Right lobe of liver (tissue), 6 donors: ENCODE results near the gene DKKL1. TPM values are rescaled to one million over a fixed set of nuclear protein-coding genes. Genes with fewer than 3 reads are reported as not detected.
"Not testable (repeated sequence)": the region's sequence is repeated elsewhere in the genome, so short reads cannot be mapped to it uniquely, and the experiment has no call there.

ENCODE experiments used
- ATAC-seq, 4 donors: fragments of 200-7000 bp; cut with Tn5 transposase; one replicate each; pipeline ENCODE4 v1.9.1; 2020; ENCODE audit warnings: mild to moderate bottlenecking in 4 of 4, moderate library complexity in 4 of 4
- DNase-seq, 3 donors: peaks; one replicate each; pipeline ENCODE4 v3.0.0-alpha.2; 2020
- H3K27ac ChIP-seq, 3 donors: fragments of 200-600 bp; one replicate each; pipeline ENCODE4 v1.8.0; 2022
- H3K27me3 ChIP-seq, 2 donors: fragments of 200-600 bp; one replicate each; pipeline ENCODE4 v1.8.0; 2022
- H3K36me3 ChIP-seq, 4 donors: fragments of 200-600 bp; sonication (generic) in 1 of 4; one replicate each; pipeline versions ENCODE4 v1.5.1 to v1.8.0; 2017 to 2022; ENCODE audit warnings: control low read depth in 1 of 4
- H3K4me1 ChIP-seq, 4 donors: fragments of 200-600 bp; sonication (generic) in 1 of 4; one replicate each; pipeline versions ENCODE4 v1.5.1 to v1.8.0; 2017 to 2022; ENCODE audit warnings: control low read depth in 1 of 4
- H3K4me3 ChIP-seq, 3 donors: fragments of 200-600 bp; one replicate each; pipeline ENCODE4 v1.8.0; 2022
- H3K9me3 ChIP-seq, 4 donors: fragments of 200-600 bp; sonication (generic) in 1 of 4; one replicate each; pipeline versions ENCODE4 v1.5.1 to v1.8.0; 2017 to 2022; ENCODE audit warnings: control low read depth in 1 of 4
- CTCF ChIP-seq, 4 donors: fragments of 200-600 bp in 3 of 4; fragments of 450-650 bp in 1 of 4; IDR thresholded peaks; one replicate each; pipeline versions ENCODE4 v1.5.1 to v1.8.0; 2016 to 2022; ENCODE audit warnings: antibody characterized with exemption in 4 of 4, mild to moderate bottlenecking in 2 of 4
- POLR2A ChIP-seq: fragments of 450-650 bp; IDR thresholded peaks from one replicate; pipeline ENCODE4 v1.6.1; 2017; ENCODE audit warnings: antibody characterized with exemption, mild to moderate bottlenecking
- WGBS: methylation state at CpG from one replicate; pipeline ENCODE4 v1.1.6; 2018; ENCODE audit warnings: low coverage, low lambda C conversion rate; ENCODE audit not compliant: insufficient coverage; ENCODE audit errors: missing lambda C conversion rate; 5-methylcytosine and 5-hydroxymethylcytosine counted together
- intact Hi-C, 2 donors: fragments of 100-400 bp; cut with DNase I; formaldehyde crosslinking; loops; one replicate each; pipeline versions ENCODE4 v1.11.2 to v1.14.1; 2022
- total RNA-seq, 6 experiments: library from RNA; depleted of rRNA in 2 of 6; stranded (reverse); fragments of >200 nt in 2 of 6; fragmentation: NEBNext Ultra II Directional in 3 of 6; extraction: Animal tissue kit (Norgen Biotek cat#: 25700) in 3 of 6; gene quantifications; one replicate each; pipeline versions ENCODE4 v1.1.0 to v1.2.4, GENCODE V29; 2016 to 2023
- donor health status: DM: no; HTN: yes; CAD: no.
- donor health status: DM: no; HTN: no; CAD: no.
- donor health status: DM: no; HTN: no; CAD: no.
- donor health status: DM: no; HTN: yes; CAD: no.
- donor health status: DM: no; HTN: yes; CAD: no.

Gene DKKL1
- total RNA-seq, 6 experiments from 2014 or later, result not detected

GRCh38 chr19:49324801-49325576 lies 38.7 kb upstream of the DKKL1 start, which contains the start of gene SLC6A16:
TSS of gene SLC6A16 (minus strand) at chr19:49325191. CDS start at chr19:49311347, 13,844 bp downstream.
- no peaks in the 10 kb centered on the region for H3K9me3 ChIP-seq
- no peak for TF ChIP-seq CTCF (IDR thresholded peaks at IDR 0.05)
- TF ChIP-seq POLR2A, result no peak
- no peaks in the 10 kb centered on the region for H3K4me1 ChIP-seq
- peaks cover 0 to 3% (median under 1%) of the 10 kb centered on the region in 4 donors for H3K36me3 ChIP-seq
- H3K4me3 ChIP-seq, result no peak within 1 kb of the TSS
- ATAC-seq (peak in 1 of 4 donors; percentile 30), DNase-seq (no peak)
- intact Hi-C loops, result no loop called here
- H3K27ac ChIP-seq, result no peak within 1 kb of the TSS
- H3K27me3 ChIP-seq, result no peaks in the 10 kb centered on the region
- WGBS, result 88% methylated on average over 13 of the region's 38 CpGs

GRCh38 chr19:49325756-49326155 lies 37.9 kb upstream of the DKKL1 start:
- H3K36me3 ChIP-seq, ATAC-seq, H3K4me3 ChIP-seq, intact Hi-C loops, H3K4me1 ChIP-seq, H3K27me3 ChIP-seq, H3K27ac ChIP-seq, DNase-seq, H3K9me3 ChIP-seq: not testable (repeated sequence)
- WGBS, result 94% methylated on average over 13 of the region's 13 CpGs

GRCh38 chr19:49326165-49326704 lies 37.4 kb upstream of the DKKL1 start:
- Histone ChIP-seq H3K9me3 (no peaks in the 10 kb centered on the region), H3K27me3 (no peaks in the 10 kb centered on the region), H3K27ac (no peak overlapping the region), H3K4me3 (no peak overlapping the region), H3K36me3 (peaks cover 0 to 3% (median under 1%) of the 10 kb centered on the region in 4 donors), H3K4me1 (peaks cover 0 to 5% (median 0%) of the 10 kb centered on the region in 4 donors)
- intact Hi-C loops, result no loop called here
- 72% methylated on average over 3 of the region's 3 CpGs for WGBS
- ATAC-seq (no peak), DNase-seq (no peak)
- TF ChIP-seq CTCF (IDR thresholded peaks at IDR 0.05) (no peak), POLR2A (no peak)

- Histone ChIP-seq H3K36me3 (no peaks in the 10 kb centered on the region), H3K27ac (no peak overlapping the region), H3K9me3 (no peaks in the 10 kb centered on the region), H3K4me1 (peaks cover 0 to 14% (median 3%) of the 10 kb centered on the region in 4 donors), H3K27me3 (no peaks in the 10 kb centered on the region), H3K4me3 (no peak overlapping the region)
- DNase-seq (no peak), ATAC-seq (peak; percentile 38 to 58 (median 46))
- intact Hi-C loops, result no loop called here
- 31% methylated on average over 2 of the region's 2 CpGs for WGBS
- TF ChIP-seq POLR2A (no peak), CTCF (IDR thresholded peaks at IDR 0.05) (peak; percentile 62 to 73 (median 68))
These were observed 35.7 kb upstream of the DKKL1 start for GRCh38 chr19:49327878-49328544.

GRCh38 chr19:49328741-49329140 lies 34.9 kb upstream of the DKKL1 start:
- TF ChIP-seq CTCF (IDR thresholded peaks at IDR 0.05) (no peak), POLR2A (no peak)
- no peaks in the 10 kb centered on the region for H3K27me3 ChIP-seq
- no peak overlapping the region for H3K4me3 ChIP-seq
- peaks cover 0 to 14% (median 3%) of the 10 kb centered on the region in 4 donors for H3K4me1 ChIP-seq
- no peak overlapping the region for H3K27ac ChIP-seq
- intact Hi-C loops, result no loop called here
- DNase-seq (no peak), ATAC-seq (no peak)
- no peaks in the 10 kb centered on the region for H3K36me3 ChIP-seq
- H3K9me3 ChIP-seq, result no peaks in the 10 kb centered on the region
- 88% methylated on average over 1 of the region's 2 CpGs for WGBS

- peak in 1 of 3 donors; percentile 3 for DNase-seq
- H3K4me1 ChIP-seq, result peaks cover 0 to 14% (median 3%) of the 10 kb centered on the region in 4 donors
- H3K36me3 ChIP-seq, ATAC-seq, intact Hi-C loops, H3K27me3 ChIP-seq, H3K9me3 ChIP-seq: not testable (repeated sequence)
- peak overlapping the region in 1 of 3 donors; percentile 33 for H3K27ac ChIP-seq
- peak overlapping the region in 1 of 3 donors; percentile 23 for H3K4me3 ChIP-seq
- 98% methylated on average over 4 of the region's 4 CpGs for WGBS
These were observed 32.5 kb upstream of the DKKL1 start for GRCh38 chr19:49331187-49331586.
